Large intestine (tissue), 3 donors: ENCODE data around the gene TUBGCP3. TPM values are rescaled to one million over a fixed set of nuclear protein-coding genes. Genes with fewer than 3 reads are reported as not detected.

Source experiments
- DNase-seq, 2 donors: peaks; one replicate each; pipeline versions ENCODE4 v3.0.0 to v3.0.0-alpha.2; 2013
- H3K27ac ChIP-seq: one replicate; pipeline ENCODE4 v1.5.1; 2013; ENCODE audit warnings: low read length
- H3K27me3 ChIP-seq: 2 replicates; pipeline ENCODE4 v1.6.1; 2013; ENCODE audit warnings: low read length; ENCODE audit not compliant: control insufficient read depth, insufficient read depth
- H3K36me3 ChIP-seq: 2 replicates; pipeline ENCODE4 v1.6.1; 2013; ENCODE audit warnings: low read length; ENCODE audit not compliant: control insufficient read depth, insufficient read depth
- H3K4me1 ChIP-seq: one replicate; pipeline ENCODE4 v1.6.1; 2013; ENCODE audit warnings: low read length; ENCODE audit not compliant: control insufficient read depth, insufficient read depth
- H3K4me3 ChIP-seq: one replicate; pipeline ENCODE4 v1.5.1; 2013; ENCODE audit warnings: low read length
- H3K9me3 ChIP-seq: one replicate; pipeline ENCODE4 v1.6.1; 2013; ENCODE audit warnings: mild to moderate bottlenecking, low read depth, low read length, moderate library complexity; ENCODE audit not compliant: control insufficient read depth
- WGBS: methylation state at CpG from one replicate; pipeline ENCODE4 v1.1.5; 2013; ENCODE audit warnings: low lambda C conversion rate; ENCODE audit not compliant: insufficient coverage; 5-methylcytosine and 5-hydroxymethylcytosine counted together
- polyA plus RNA-seq: library from polyadenylated mRNA; unstranded; fragments of 120-200 nt; gene quantifications from one replicate; pipeline ENCODE4 v1.2.1, GENCODE V29; 2013

Gene TUBGCP3
- polyA plus RNA-seq, 1 donor, result 23.5 TPM

GRCh38 chr13:112529216-112529615, 58.7 kb downstream of the TUBGCP3 start:
- H3K27me3 ChIP-seq, result no peaks in the 10 kb centered on the region
- no peaks in the 10 kb centered on the region for H3K4me1 ChIP-seq
- H3K9me3 ChIP-seq, result no peaks in the 10 kb centered on the region
- H3K27ac ChIP-seq, result no peak overlapping the region
- no peak overlapping the region for H3K4me3 ChIP-seq
- peaks cover 13% of the 10 kb centered on the region for H3K36me3 ChIP-seq
- 100% methylated on average over 2 of the region's 8 CpGs for whole genome bisulfite sequencing
- no peak for DNase-seq

- WGBS, result 98% methylated on average over 9 of the region's 9 CpGs
- Histone ChIP-seq H3K4me1 (no peaks in the 10 kb centered on the region), H3K9me3 (no peaks in the 10 kb centered on the region), H3K27ac (no peak overlapping the region), H3K27me3 (no peaks in the 10 kb centered on the region), H3K4me3 (no peak overlapping the region), H3K36me3 (peaks cover 36% of the 10 kb centered on the region)
- DNase-seq, result no peak
Measured at GRCh38 chr13:112526146-112526853, 61.7 kb downstream of the TUBGCP3 start.

GRCh38 chr13:112525356-112525945, 62.5 kb downstream of the TUBGCP3 start:
- WGBS, result 100% methylated on average over 4 of the region's 7 CpGs
- no peaks in the 10 kb centered on the region for H3K4me1 ChIP-seq

GRCh38 chr13:112522578-112522977, 65.4 kb downstream of the TUBGCP3 start:
- no peak for DNase-seq
- H3K36me3 ChIP-seq, result peaks cover 60% of the 10 kb centered on the region
- H3K27ac ChIP-seq, result no peak overlapping the region
- H3K4me3 ChIP-seq, result no peak overlapping the region
- H3K27me3 ChIP-seq, result no peaks in the 10 kb centered on the region
- WGBS, result no CpG with 5 or more reads among the region's 5 CpGs
- no peaks in the 10 kb centered on the region for H3K4me1 ChIP-seq
- H3K9me3 ChIP-seq, result no peaks in the 10 kb centered on the region

More at GRCh38 chr13:112525356-112525945, 62.5 kb downstream of the TUBGCP3 start:
- Histone ChIP-seq H3K9me3 (no peaks in the 10 kb centered on the region), H3K27me3 (no peaks in the 10 kb centered on the region), H3K27ac (no peak overlapping the region), H3K4me3 (no peak overlapping the region), H3K36me3 (peaks cover 43% of the 10 kb centered on the region)
- no peak for DNase-seq

GRCh38 chr13:112521073-112521685, 66.8 kb downstream of the TUBGCP3 start:
- no peaks in the 10 kb centered on the region for H3K4me1 ChIP-seq
- no peaks in the 10 kb centered on the region for H3K27me3 ChIP-seq
- WGBS, result no CpG with 5 or more reads among the region's 3 CpGs
- H3K27ac ChIP-seq, result no peak overlapping the region
- no peak for DNase-seq
- no peak overlapping the region for H3K4me3 ChIP-seq
- peaks cover 72% of the 10 kb centered on the region for H3K36me3 ChIP-seq
- H3K9me3 ChIP-seq, result no peaks in the 10 kb centered on the region

GRCh38 chr13:112519517-112520060, 68.4 kb downstream of the TUBGCP3 start:
- H3K9me3 ChIP-seq, result no peaks in the 10 kb centered on the region
- H3K36me3 ChIP-seq, result peaks cover 73% of the 10 kb centered on the region
- WGBS, result 100% methylated on average over 2 of the region's 20 CpGs
- H3K4me1 ChIP-seq, result no peaks in the 10 kb centered on the region
- H3K27ac ChIP-seq, result no peak overlapping the region
- no peak overlapping the region for H3K4me3 ChIP-seq
- no peaks in the 10 kb centered on the region for H3K27me3 ChIP-seq
- DNase-seq, result no peak

GRCh38 chr13:112516218-112516617, 71.7 kb downstream of the TUBGCP3 start:
- no peaks in the 10 kb centered on the region for H3K27me3 ChIP-seq
- H3K9me3 ChIP-seq, result no peaks in the 10 kb centered on the region
- no peak overlapping the region for H3K27ac ChIP-seq
- no peak for DNase-seq
- 100% methylated on average over 1 of the region's 13 CpGs for WGBS
- H3K4me1 ChIP-seq, result no peaks in the 10 kb centered on the region
- H3K36me3 ChIP-seq, result peaks cover 54% of the 10 kb centered on the region
- H3K4me3 ChIP-seq, result no peak overlapping the region

- Histone ChIP-seq H3K27me3 (no peaks in the 10 kb centered on the region), H3K9me3 (no peaks in the 10 kb centered on the region), H3K4me1 (no peaks in the 10 kb centered on the region), H3K36me3 (peaks cover 45% of the 10 kb centered on the region), H3K27ac (no peak overlapping the region), H3K4me3 (no peak overlapping the region)
- WGBS, result 97% methylated on average over 5 of the region's 6 CpGs
- no peak for DNase-seq
Measured at GRCh38 chr13:112513761-112514160, 74.2 kb downstream of the TUBGCP3 start.

GRCh38 chr13:112510987-112511685, 76.8 kb downstream of the TUBGCP3 start:
- Histone ChIP-seq H3K36me3 (peaks cover 42% of the 10 kb centered on the region), H3K4me3 (no peak overlapping the region), H3K9me3 (no peaks in the 10 kb centered on the region), H3K27me3 (no peaks in the 10 kb centered on the region), H3K4me1 (no peaks in the 10 kb centered on the region), H3K27ac (no peak overlapping the region)
- DNase-seq, result no peak
- no CpG with 5 or more reads among the region's 10 CpGs for WGBS
